Measurements from ENCODE around the gene TFPI2. TPM values are rescaled to one million over a fixed set of nuclear protein-coding genes. Genes with fewer than 3 reads are reported as not detected.

Gene TFPI2
- total RNA-seq, 1 experiment from 2014 or later: not detected

- no peak within 1 kb of the TSS for H3K27ac Mint-ChIP-seq (ENCODE audit: low read depth, unreplicated experiment)
- no TSS peak for BruUV-seq (replicated peaks)
- TF ChIP-seq CTCF (IDR thresholded peaks at IDR 0.05; ENCODE audit: unreplicated experiment): no peak
- no peaks in the 10 kb centered on the region for H3K36me3 Mint-ChIP-seq (ENCODE audit: insufficient read depth, unreplicated experiment)
- no peaks in the 10 kb centered on the region for H3K27me3 Mint-ChIP-seq (ENCODE audit: insufficient read depth, unreplicated experiment)
- H3K4me1 Mint-ChIP-seq (ENCODE audit: insufficient read depth, unreplicated experiment): no peaks in the 10 kb centered on the region
- H3K9me3 Mint-ChIP-seq (ENCODE audit: unreplicated experiment): no peaks in the 10 kb centered on the region
- intact Hi-C loops (cut with micrococcal nuclease): loop anchor here (10.0 kb wide), 2 partner anchors 281 to 489 kb away; partner anchors contain the start of gene COL1A2
- ChIA-PET POLR2A (no interaction called here), CTCF (interaction anchor here (0.7 to 1.1 kb wide), 4 partner anchors 15 to 530 kb away, joined by 3 to 7 read pairs (median 5); partner anchors contain the start of gene GNG11)
- DNase-seq (ENCODE audit: unreplicated experiment): no peak
- H3K4me3 Mint-ChIP-seq (ENCODE audit: unreplicated experiment): no peak within 1 kb of the TSS
These were observed 15.7 kb upstream of the TFPI2 start, which contains the start of gene GNGT1 for GRCh38 chr7:93906267-93906666. Gene GNGT1 (plus strand): TSS chr7:93906567. CDS start chr7:93906747, 180 bp downstream.

GRCh38 chr7:93902777-93903423 is 12.3 kb upstream of the TFPI2 start:
- no TSS peak for BruUV-seq (replicated peaks)
- H3K27ac Mint-ChIP-seq (ENCODE audit: low read depth, unreplicated experiment): no peak overlapping the region
- intact Hi-C loops (cut with micrococcal nuclease): loop anchor here (1.0 to 10.0 kb wide), 5 partner anchors 184 to 492 kb away; partner anchors contain the start of gene COL1A2

GRCh38 chr7:93897680-93898079 is 7.1 kb upstream of the TFPI2 start:
- Mint-ChIP-seq H3K4me3 (ENCODE audit: unreplicated experiment) (no peak overlapping the region), H3K36me3 (ENCODE audit: insufficient read depth, unreplicated experiment) (no peaks in the 10 kb centered on the region), H3K9me3 (ENCODE audit: unreplicated experiment) (no peaks in the 10 kb centered on the region), H3K27ac (ENCODE audit: low read depth, unreplicated experiment) (no peak overlapping the region), H3K4me1 (ENCODE audit: insufficient read depth, unreplicated experiment) (no peaks in the 10 kb centered on the region), H3K27me3 (ENCODE audit: insufficient read depth, unreplicated experiment) (no peaks in the 10 kb centered on the region)
- no TSS peak for BruUV-seq (replicated peaks)
- DNase-seq (ENCODE audit: unreplicated experiment): no peak
- no peak for TF ChIP-seq CTCF (IDR thresholded peaks at IDR 0.05; ENCODE audit: unreplicated experiment)
- CTCF ChIA-PET: interaction anchor here (0.6 to 2.1 kb wide), 3 partner anchors 11 to 1224 kb away, joined by 3 to 8 read pairs (median 3); no protein-coding TSS in a partner anchor
- POLR2A ChIA-PET: no interaction called here
- intact Hi-C loops (cut with micrococcal nuclease): loop anchor here (10.0 kb wide), 1 partner anchor 93 kb away; no protein-coding TSS in a partner anchor

More at GRCh38 chr7:93902777-93903423, 12.3 kb upstream of the TFPI2 start:
- H3K36me3 Mint-ChIP-seq (ENCODE audit: insufficient read depth, unreplicated experiment): no peaks in the 10 kb centered on the region
- ChIA-PET CTCF (interaction anchor here (0.6 to 2.9 kb wide), 21 partner anchors 9 to 1390 kb away, joined by 3 to 16 read pairs (median 4); partner anchors contain the start of genes GNG11 and TFPI2), POLR2A (interaction anchor here (0.8 to 1.0 kb wide), 2 partner anchors 175 to 373 kb away, joined by 3 to 4 read pairs; no protein-coding TSS in a partner anchor)
- H3K27me3 Mint-ChIP-seq (ENCODE audit: insufficient read depth, unreplicated experiment): no peaks in the 10 kb centered on the region
- H3K4me3 Mint-ChIP-seq (ENCODE audit: unreplicated experiment): no peak overlapping the region
- TF ChIP-seq CTCF (IDR thresholded peaks at IDR 0.05; ENCODE audit: unreplicated experiment): peak; percentile 80
- DNase-seq (ENCODE audit: unreplicated experiment): peak; percentile 68
- no peaks in the 10 kb centered on the region for H3K4me1 Mint-ChIP-seq (ENCODE audit: insufficient read depth, unreplicated experiment)
- no peaks in the 10 kb centered on the region for H3K9me3 Mint-ChIP-seq (ENCODE audit: unreplicated experiment)

GRCh38 chr7:93895859-93896600 is 5.5 kb upstream of the TFPI2 start:
- no peak for TF ChIP-seq CTCF (IDR thresholded peaks at IDR 0.05; ENCODE audit: unreplicated experiment)
- DNase-seq (ENCODE audit: unreplicated experiment): no peak
- CTCF ChIA-PET: interaction anchor here (0.6 to 1.6 kb wide), 3 partner anchors 192 to 1636 kb away, joined by 3 to 7 read pairs (median 3); no protein-coding TSS in a partner anchor
- POLR2A ChIA-PET: no interaction called here
- H3K27ac Mint-ChIP-seq (ENCODE audit: low read depth, unreplicated experiment): no peak overlapping the region
- no TSS peak for BruUV-seq (replicated peaks)
- H3K9me3 Mint-ChIP-seq (ENCODE audit: unreplicated experiment): no peaks in the 10 kb centered on the region
- H3K4me3 Mint-ChIP-seq (ENCODE audit: unreplicated experiment): no peak overlapping the region
- no peaks in the 10 kb centered on the region for H3K4me1 Mint-ChIP-seq (ENCODE audit: insufficient read depth, unreplicated experiment)
- intact Hi-C loops (cut with micrococcal nuclease): loop anchor here (10.0 kb wide), 1 partner anchor 91 kb away; no protein-coding TSS in a partner anchor
- no peaks in the 10 kb centered on the region for H3K36me3 Mint-ChIP-seq (ENCODE audit: insufficient read depth, unreplicated experiment)
- H3K27me3 Mint-ChIP-seq (ENCODE audit: insufficient read depth, unreplicated experiment): no peaks in the 10 kb centered on the region
